Measurements from ENCODE around the gene LILRA6.
"Not testable (repeated sequence)": the region's sequence is repeated elsewhere in the genome, so short reads cannot be mapped to it uniquely, and the experiment has no call there.

GRCh38 chr19:54278571-54279195, 36.1 kb upstream of the LILRA6 start:
- TF ChIP-seq POLR2A (IDR thresholded peaks at IDR 0.05; ENCODE audit: low read depth, low read length); TAF1 (IDR thresholded peaks at IDR 0.05; ENCODE audit: borderline replicate concordance, low read depth, low read length): not testable (repeated sequence)

All from GM12892 (cell line).